ENCODE data around the gene SNX12.

The SNX12 gene

GRCh38 chrX:71099736-71100135, 31.6 kb upstream of the SNX12 start:
- H3K27ac Mint-ChIP-seq, result no peak overlapping the region

GRCh38 chrX:71098951-71099506, 30.9 kb upstream of the SNX12 start:
- H3K36me3 Mint-ChIP-seq (ENCODE audit: low read depth), result peaks cover 8% of the 10 kb centered on the region
- H3K27me3 Mint-ChIP-seq, result peaks cover 28% of the 10 kb centered on the region
- H3K9me3 Mint-ChIP-seq, result no peaks in the 10 kb centered on the region
- H3K4me3 Mint-ChIP-seq, result no peak overlapping the region
- H3K27ac Mint-ChIP-seq, result no peak overlapping the region
- DNase-seq, result no peak
- peaks cover 74% of the 10 kb centered on the region for H3K4me1 Mint-ChIP-seq (ENCODE audit: low read depth)

More at GRCh38 chrX:71099736-71100135, 31.6 kb upstream of the SNX12 start:
- Mint-ChIP-seq H3K9me3 (no peaks in the 10 kb centered on the region), H3K27me3 (peaks cover 32% of the 10 kb centered on the region), H3K4me3 (no peak overlapping the region), H3K36me3 (ENCODE audit: low read depth) (peaks cover 12% of the 10 kb centered on the region), H3K4me1 (ENCODE audit: low read depth) (peaks cover 79% of the 10 kb centered on the region)
- DNase-seq, result no peak

- H3K36me3 Mint-ChIP-seq (ENCODE audit: low read depth), result peaks cover 5% of the 10 kb centered on the region
- peaks cover 30% of the 10 kb centered on the region for H3K27me3 Mint-ChIP-seq
- no peak overlapping the region for H3K27ac Mint-ChIP-seq
- peak; percentile 78 for DNase-seq
- H3K4me1 Mint-ChIP-seq (ENCODE audit: low read depth), result peaks cover 67% of the 10 kb centered on the region
- no peaks in the 10 kb centered on the region for H3K9me3 Mint-ChIP-seq
- H3K4me3 Mint-ChIP-seq, result no peak overlapping the region
Measured at GRCh38 chrX:71098302-71098701, 30.2 kb upstream of the SNX12 start.

DNA sequence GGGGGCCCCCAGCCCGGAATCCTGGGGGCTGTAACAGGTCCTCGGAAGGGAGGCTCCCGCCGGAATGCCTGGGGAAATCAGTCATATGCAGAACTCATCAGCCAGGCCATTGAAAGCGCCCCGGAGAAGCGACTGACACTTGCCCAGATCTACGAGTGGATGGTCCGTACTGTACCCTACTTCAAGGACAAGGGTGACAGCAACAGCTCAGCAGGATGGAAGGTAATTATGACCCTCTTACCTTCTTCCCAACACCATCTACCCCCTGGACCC, 28.6 kb upstream of the SNX12 start:
- no peak for DNase-seq
- peaks cover 30% of the 10 kb centered on the region for H3K27me3 Mint-ChIP-seq
- peak overlapping the region; percentile 82 for H3K4me3 Mint-ChIP-seq
- H3K36me3 Mint-ChIP-seq (ENCODE audit: low read depth), result peaks cover 5% of the 10 kb centered on the region
- H3K9me3 Mint-ChIP-seq, result no peaks in the 10 kb centered on the region
- H3K27ac Mint-ChIP-seq, result no peak overlapping the region
- peaks cover 52% of the 10 kb centered on the region for H3K4me1 Mint-ChIP-seq (ENCODE audit: low read depth)

GRCh38 chrX:71095981-71096759, 28.0 kb upstream of the SNX12 start:
- Mint-ChIP-seq H3K27me3 (peaks cover 28% of the 10 kb centered on the region), H3K36me3 (ENCODE audit: low read depth) (peaks cover 2% of the 10 kb centered on the region), H3K4me1 (ENCODE audit: low read depth) (peaks cover 47% of the 10 kb centered on the region), H3K9me3 (no peaks in the 10 kb centered on the region), H3K27ac (peak overlapping the region; percentile 90), H3K4me3 (peak overlapping the region; percentile 82)
- DNase-seq, result no peak

DNA sequence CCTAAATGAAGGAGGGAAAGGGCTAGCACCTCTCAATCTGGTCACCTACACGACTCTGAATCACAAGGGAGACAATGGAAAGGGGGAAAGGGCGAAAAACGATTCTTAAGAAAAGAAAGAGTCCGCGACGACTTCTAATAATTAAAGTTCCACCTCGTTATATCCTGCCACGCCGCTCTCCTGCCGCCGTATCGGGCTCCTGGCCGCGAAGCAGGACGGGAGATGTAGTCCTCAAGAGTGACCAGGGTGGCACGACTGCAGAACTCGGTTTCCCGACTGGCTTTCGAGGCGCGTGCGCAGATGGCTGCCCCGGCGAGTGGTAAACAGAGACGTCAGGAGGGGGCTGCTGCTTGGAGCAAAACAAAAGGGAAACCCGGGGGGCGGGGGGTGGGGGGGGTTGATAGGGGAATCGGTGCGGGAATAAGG, 27.4 kb upstream of the SNX12 start, which contains the start of gene FOXO4:
TSS of gene FOXO4 (plus strand) at position 297 of the 426 bp plus-strand sequence. CDS start 678 bp downstream, outside the sequence.
- no peaks in the 10 kb centered on the region for H3K9me3 Mint-ChIP-seq
- peak within 1 kb of the TSS; percentile 82 for H3K4me3 Mint-ChIP-seq
- DNase-seq, result peak; percentile 87
- H3K36me3 Mint-ChIP-seq (ENCODE audit: low read depth), result peaks cover 2% of the 10 kb centered on the region
- H3K27me3 Mint-ChIP-seq, result peaks cover 25% of the 10 kb centered on the region
- H3K4me1 Mint-ChIP-seq (ENCODE audit: low read depth), result peaks cover 41% of the 10 kb centered on the region
- peak within 1 kb of the TSS; percentile 90 for H3K27ac Mint-ChIP-seq

- no peaks in the 10 kb centered on the region for H3K9me3 Mint-ChIP-seq
- peaks cover 38% of the 10 kb centered on the region for H3K4me1 Mint-ChIP-seq (ENCODE audit: low read depth)
- DNase-seq, result no peak
- peaks cover 2% of the 10 kb centered on the region for H3K36me3 Mint-ChIP-seq (ENCODE audit: low read depth)
- peaks cover 22% of the 10 kb centered on the region for H3K27me3 Mint-ChIP-seq
- peak overlapping the region; percentile 63 for H3K27ac Mint-ChIP-seq
- H3K4me3 Mint-ChIP-seq, result peak overlapping the region; percentile 82
Measured at GRCh38 chrX:71095033-71095432, 26.9 kb upstream of the SNX12 start.

DNA sequence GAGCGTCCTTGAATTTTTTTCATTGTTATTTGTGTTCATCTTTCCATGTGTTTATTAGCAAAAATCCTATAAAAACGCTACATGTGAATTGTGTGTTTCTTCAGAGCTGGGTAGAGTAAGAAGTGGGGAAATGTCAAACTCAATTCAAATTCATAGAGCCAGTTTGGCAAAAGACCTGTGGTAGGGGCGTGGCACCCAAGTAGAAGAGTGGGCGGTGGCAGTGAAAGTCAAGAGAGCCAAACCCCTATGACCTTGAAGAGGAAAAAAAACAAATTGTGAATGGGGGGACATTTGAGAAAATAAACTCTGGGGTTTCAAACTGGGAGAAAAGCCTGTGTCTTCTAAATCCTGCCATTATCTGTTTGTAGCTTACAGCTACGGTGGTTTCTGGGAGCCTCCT, 23.1 kb upstream of the SNX12 start:
- Mint-ChIP-seq H3K4me1 (ENCODE audit: low read depth) (peaks cover 13% of the 10 kb centered on the region), H3K4me3 (no peak overlapping the region), H3K27ac (no peak overlapping the region), H3K27me3 (peaks cover 28% of the 10 kb centered on the region), H3K36me3 (ENCODE audit: low read depth) (peaks cover 2% of the 10 kb centered on the region), H3K9me3 (no peaks in the 10 kb centered on the region)
- no peak for DNase-seq

DNA sequence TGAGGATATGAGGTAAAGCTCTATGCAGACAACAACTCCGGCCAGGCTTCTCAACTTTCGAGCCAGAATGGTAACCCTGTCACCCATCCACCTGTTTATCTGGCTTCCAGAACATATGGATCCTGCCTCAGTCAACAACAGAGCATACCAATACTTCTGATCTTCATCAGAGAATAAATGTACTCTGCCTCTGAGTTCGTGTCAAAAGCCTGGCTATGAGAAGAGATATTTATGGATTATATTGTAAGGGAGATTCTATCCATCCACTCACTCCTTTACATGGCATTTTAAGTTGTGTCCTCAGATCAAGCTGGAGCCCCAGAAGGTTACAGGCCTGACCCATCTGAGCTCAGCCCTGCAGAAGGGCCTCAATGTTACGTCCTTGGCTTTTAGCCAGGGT, 17.8 kb upstream of the SNX12 start:
- Mint-ChIP-seq H3K36me3 (ENCODE audit: low read depth) (no peaks in the 10 kb centered on the region), H3K27ac (no peak overlapping the region), H3K4me1 (ENCODE audit: low read depth) (peaks cover 11% of the 10 kb centered on the region), H3K4me3 (no peak overlapping the region), H3K27me3 (peaks cover 13% of the 10 kb centered on the region), H3K9me3 (no peaks in the 10 kb centered on the region)
- DNase-seq, result no peak

GRCh38 chrX:71082822-71083221, 14.7 kb upstream of the SNX12 start:
- no peak for DNase-seq
- H3K4me1 Mint-ChIP-seq (ENCODE audit: low read depth), result peaks cover 11% of the 10 kb centered on the region
- H3K4me3 Mint-ChIP-seq, result no peak overlapping the region
- no peak overlapping the region for H3K27ac Mint-ChIP-seq
- H3K27me3 Mint-ChIP-seq, result peaks cover 11% of the 10 kb centered on the region
- H3K9me3 Mint-ChIP-seq, result no peaks in the 10 kb centered on the region
- H3K36me3 Mint-ChIP-seq (ENCODE audit: low read depth), result no peaks in the 10 kb centered on the region

DNA sequence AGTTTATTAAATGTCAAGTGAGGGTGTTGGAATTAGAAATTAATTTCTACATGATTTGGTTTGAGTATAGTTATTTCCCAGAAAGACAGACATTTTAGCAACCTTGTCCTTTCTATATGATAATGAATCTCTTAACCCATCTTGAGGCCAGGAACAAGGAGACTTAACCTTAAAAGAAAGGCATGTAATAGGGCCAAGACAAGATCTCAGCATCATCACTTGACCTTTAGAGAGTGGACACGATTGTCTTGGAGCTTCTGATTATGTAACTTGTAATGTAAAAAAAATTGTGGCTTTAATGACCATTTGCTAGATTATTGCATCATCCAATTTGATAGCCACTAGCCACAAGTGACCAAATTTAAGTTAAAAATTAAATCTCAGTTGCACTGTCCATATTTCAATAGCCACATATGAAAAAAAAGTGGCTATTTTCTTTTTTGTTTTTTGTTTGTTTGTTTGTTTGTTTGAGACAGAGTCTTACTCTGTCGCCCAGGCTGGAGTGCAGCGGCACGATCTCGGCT, 14.1 kb upstream of the SNX12 start:
- no peaks in the 10 kb centered on the region for H3K36me3 Mint-ChIP-seq (ENCODE audit: low read depth)
- peaks cover 11% of the 10 kb centered on the region for H3K27me3 Mint-ChIP-seq
- no peak overlapping the region for H3K4me3 Mint-ChIP-seq
- peaks cover 11% of the 10 kb centered on the region for H3K4me1 Mint-ChIP-seq (ENCODE audit: low read depth)
- H3K9me3 Mint-ChIP-seq, result no peaks in the 10 kb centered on the region
- no peak for DNase-seq
- H3K27ac Mint-ChIP-seq, result no peak overlapping the region

DNA sequence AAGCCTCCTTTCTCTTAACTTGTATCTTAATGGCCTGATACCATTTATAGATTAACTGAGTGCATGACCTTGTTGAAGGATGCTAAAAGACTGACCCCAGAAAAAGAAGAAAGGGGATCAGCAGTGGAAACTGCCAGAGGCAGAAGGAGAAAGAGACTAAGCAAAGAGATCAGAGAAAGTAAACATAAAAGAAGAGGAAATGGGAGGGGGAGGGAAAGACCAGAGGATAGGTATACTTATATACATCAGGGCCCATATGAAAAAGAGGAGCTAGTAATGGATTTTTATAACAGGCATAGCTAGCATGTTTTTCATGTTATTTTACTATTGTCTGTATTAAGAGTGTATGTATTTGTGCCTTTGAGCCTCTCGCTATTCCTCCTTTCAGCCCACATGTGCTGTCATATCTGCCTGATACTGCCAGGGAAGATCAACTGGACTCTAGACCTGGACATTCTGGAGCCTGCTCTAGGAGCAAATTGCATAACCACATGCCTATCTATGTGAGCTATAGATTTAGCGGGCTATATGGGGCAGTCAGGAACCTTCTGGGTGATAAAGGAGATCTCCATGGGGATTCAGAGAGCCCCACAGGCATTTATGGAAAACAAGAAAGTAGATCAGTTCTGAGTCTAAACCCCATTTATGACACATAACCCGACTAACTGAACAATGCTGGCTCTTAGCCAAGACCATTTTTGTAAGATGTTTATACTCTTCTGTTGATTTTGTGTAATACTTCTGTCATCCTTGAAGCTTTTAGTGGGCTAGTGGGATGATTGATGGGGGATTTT, 13.4 kb upstream of the SNX12 start:
- Mint-ChIP-seq H3K4me1 (ENCODE audit: low read depth) (peaks cover 11% of the 10 kb centered on the region), H3K9me3 (no peaks in the 10 kb centered on the region), H3K4me3 (no peak overlapping the region), H3K27ac (no peak overlapping the region), H3K36me3 (ENCODE audit: low read depth) (no peaks in the 10 kb centered on the region), H3K27me3 (peaks cover 14% of the 10 kb centered on the region)
- no peak for DNase-seq

GRCh38 chrX:71070531-71070930, 2.4 kb upstream of the SNX12 start:
- Mint-ChIP-seq H3K9me3 (no peaks in the 10 kb centered on the region), H3K4me1 (ENCODE audit: low read depth) (peaks cover 10% of the 10 kb centered on the region), H3K36me3 (ENCODE audit: low read depth) (peaks cover 18% of the 10 kb centered on the region), H3K27ac (no peak overlapping the region), H3K4me3 (no peak overlapping the region), H3K27me3 (peaks cover 48% of the 10 kb centered on the region)
- DNase-seq, result no peak

DNA sequence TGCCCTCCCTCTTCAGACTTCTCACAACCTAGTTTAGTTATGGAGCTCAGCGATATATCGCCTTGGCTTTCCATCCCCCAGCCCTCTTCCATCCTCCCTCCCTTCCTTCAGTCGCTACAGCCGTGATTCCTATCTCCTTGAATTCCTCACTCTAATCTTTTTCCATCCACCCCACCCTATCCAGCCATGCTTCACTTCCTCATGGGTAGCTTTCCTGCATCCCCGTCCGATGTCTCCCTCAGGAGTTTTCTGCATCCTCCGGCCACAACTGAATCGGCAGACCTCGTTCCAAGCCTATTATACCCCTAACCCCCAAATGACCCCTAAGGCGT, 456 bp downstream of the SNX12 start:
- peak overlapping the region; percentile 85 for H3K4me3 Mint-ChIP-seq
- peak overlapping the region; percentile 97 for H3K27ac Mint-ChIP-seq
- DNase-seq, result no peak
- no peaks in the 10 kb centered on the region for H3K9me3 Mint-ChIP-seq
- peaks cover 18% of the 10 kb centered on the region for H3K4me1 Mint-ChIP-seq (ENCODE audit: low read depth)
- peaks cover 37% of the 10 kb centered on the region for H3K27me3 Mint-ChIP-seq
- peaks cover 29% of the 10 kb centered on the region for H3K36me3 Mint-ChIP-seq (ENCODE audit: low read depth)

- Mint-ChIP-seq H3K27me3 (peaks cover 33% of the 10 kb centered on the region), H3K27ac (peak overlapping the region; percentile 97), H3K4me1 (ENCODE audit: low read depth) (peaks cover 18% of the 10 kb centered on the region), H3K9me3 (no peaks in the 10 kb centered on the region), H3K4me3 (peak overlapping the region; percentile 85), H3K36me3 (ENCODE audit: low read depth) (peaks cover 33% of the 10 kb centered on the region)
- DNase-seq, result no peak
Measured at GRCh38 chrX:71067089-71067488, 1.0 kb downstream of the SNX12 start.
